Small intestine (tissue), 7 donors: Measurements from ENCODE around the gene CAPN14. TPM values are rescaled to one million over a fixed set of nuclear protein-coding genes. Genes with fewer than 3 reads are reported as not detected.

Experiments used
- DNase-seq, 2 donors: peaks; one replicate each; pipeline versions ENCODE4 v3.0.0 to v3.0.0-alpha.2; 2013
- FAIRE-seq: peaks from 2 replicates; lab custom pipeline; 2012; peaks lifted over from hg19 to GRCh38; lab: Jason Lieb, UNC
- H3K27ac ChIP-seq, 3 donors: one replicate each; pipeline ENCODE4 v1.5.1; 2013; ENCODE audit warnings: low read length in 2 of 3, mild to moderate bottlenecking in 2 of 3, control low read depth in 1 of 3, inconsistent platforms in 1 of 3, low read depth in 1 of 3, moderate library complexity in 1 of 3
- H3K27me3 ChIP-seq, 3 donors: one replicate each; pipeline ENCODE4 v1.6.1; 2013; ENCODE audit warnings: low read length in 3 of 3, inconsistent platforms in 1 of 3; ENCODE audit not compliant: control insufficient read depth in 3 of 3, insufficient read depth in 3 of 3
- H3K36me3 ChIP-seq, 3 donors: one replicate each; pipeline ENCODE4 v1.6.1; 2013; ENCODE audit warnings: low read length in 3 of 3, inconsistent platforms in 1 of 3, low read depth in 1 of 3, mild to moderate bottlenecking in 1 of 3, moderate library complexity in 1 of 3; ENCODE audit not compliant: control insufficient read depth in 3 of 3, insufficient read depth in 2 of 3
- H3K4me1 ChIP-seq, 3 donors: one replicate each; pipeline ENCODE4 v1.6.1; 2013; ENCODE audit warnings: low read length in 2 of 3, inconsistent platforms in 1 of 3, low read depth in 1 of 3, mild to moderate bottlenecking in 1 of 3, moderate library complexity in 1 of 3; ENCODE audit not compliant: control insufficient read depth in 3 of 3, insufficient read depth in 2 of 3
- H3K4me3 ChIP-seq, 3 donors: one replicate each; pipeline ENCODE4 v1.5.1; 2013; ENCODE audit warnings: low read length in 3 of 3, control low read depth in 1 of 3, inconsistent platforms in 1 of 3, low read depth in 1 of 3, mild to moderate bottlenecking in 1 of 3, moderate library complexity in 1 of 3
- H3K9me3 ChIP-seq, 2 donors: one replicate each; pipeline ENCODE4 v1.6.1; 2013; ENCODE audit warnings: low read depth in 1 of 2, low read length in 1 of 2; ENCODE audit not compliant: control insufficient read depth in 2 of 2, insufficient read depth in 1 of 2
- WGBS, 3 donors: extraction: QIAGEN DNeasy Blood & Tissue Kit; methylation state at CpG; one replicate each; pipeline ENCODE4 v1.1.7; 2013; 5-methylcytosine and 5-hydroxymethylcytosine counted together
- polyA plus RNA-seq, 4 donors: library from polyadenylated mRNA; stranded (reverse) in 3 of 4; unstranded in 1 of 4; fragments of 200-250 nt in 3 of 4; fragments of 120-200 nt in 1 of 4; gene quantifications; one replicate each; pipeline versions ENCODE4 v1.2.1 to v1.2.3, GENCODE V29; 2013
- donor health status: healthy with polysubstance abuse.
- donor health status: control.
- donor health status: control.
- donor health status: Bipolar disorder and iron deficiency.
- donor health status: healthy.

Gene CAPN14
- polyA plus RNA-seq, 4 donors = 0.06 to 0.15 TPM; not detected in 2

- H3K27ac ChIP-seq = no peak overlapping the region
- 92 to 100% (median 95%) methylated on average over 1 of the region's 1 CpG for WGBS, 3 donors
Measured at GRCh38 chr2:31233231-31233630, 15.9 kb upstream of the CAPN14 start.

GRCh38 chr2:31232586-31232985 is 15.3 kb upstream of the CAPN14 start:
- WGBS, 3 donors = 69 to 82% (median 72%) methylated on average over 4 of the region's 4 CpGs

More at GRCh38 chr2:31233231-31233630, 15.9 kb upstream of the CAPN14 start:
- Histone ChIP-seq H3K27me3 (peaks cover 0 to 24% (median 0%) of the 10 kb centered on the region in 3 donors), H3K4me1 (peaks cover 0 to 4% (median 0%) of the 10 kb centered on the region in 3 donors), H3K36me3 (no peaks in the 10 kb centered on the region), H3K9me3 (no peaks in the 10 kb centered on the region), H3K4me3 (no peak overlapping the region)
- FAIRE-seq (no peak), DNase-seq (no peak)

GRCh38 chr2:31231571-31232302 is 14.4 kb upstream of the CAPN14 start:
- WGBS, 3 donors = 74 to 81% (median 77%) methylated on average over 15 of the region's 15 CpGs
- FAIRE-seq = no peak

More at GRCh38 chr2:31232586-31232985, 15.3 kb upstream of the CAPN14 start:
- H3K4me1 ChIP-seq = peaks cover 0 to 4% (median 0%) of the 10 kb centered on the region in 3 donors
- DNase-seq (no peak), FAIRE-seq (no peak)
- H3K4me3 ChIP-seq = no peak overlapping the region
- peaks cover 0 to 28% (median 0%) of the 10 kb centered on the region in 3 donors for H3K27me3 ChIP-seq
- H3K27ac ChIP-seq = no peak overlapping the region
- H3K9me3 ChIP-seq = no peaks in the 10 kb centered on the region
- H3K36me3 ChIP-seq = no peaks in the 10 kb centered on the region

GRCh38 chr2:31230751-31231150 is 13.4 kb upstream of the CAPN14 start:
- Histone ChIP-seq H3K27me3 (peaks cover 0 to 28% (median 0%) of the 10 kb centered on the region in 3 donors), H3K27ac (no peak overlapping the region), H3K4me3 (no peak overlapping the region), H3K4me1 (peaks cover 0 to 4% (median 0%) of the 10 kb centered on the region in 3 donors), H3K9me3 (no peaks in the 10 kb centered on the region), H3K36me3 (no peaks in the 10 kb centered on the region)
- 75 to 90% (median 87%) methylated on average over 3 of the region's 3 CpGs for WGBS, 3 donors
- no peak for DNase-seq
- no peak for FAIRE-seq

More at GRCh38 chr2:31231571-31232302, 14.4 kb upstream of the CAPN14 start:
- Histone ChIP-seq H3K27me3 (peaks cover 0 to 28% (median 0%) of the 10 kb centered on the region in 3 donors), H3K27ac (no peak overlapping the region), H3K36me3 (no peaks in the 10 kb centered on the region), H3K4me1 (peaks cover 0 to 4% (median 0%) of the 10 kb centered on the region in 3 donors), H3K9me3 (no peaks in the 10 kb centered on the region), H3K4me3 (no peak overlapping the region)
- no peak for DNase-seq

GRCh38 chr2:31228717-31229116 is 11.4 kb upstream of the CAPN14 start:
- Histone ChIP-seq H3K4me3 (no peak overlapping the region), H3K27me3 (peaks cover 0 to 17% (median 0%) of the 10 kb centered on the region in 3 donors), H3K36me3 (no peaks in the 10 kb centered on the region), H3K4me1 (no peaks in the 10 kb centered on the region), H3K27ac (no peak overlapping the region), H3K9me3 (no peaks in the 10 kb centered on the region)
- WGBS, 3 donors = 54 to 85% (median 64%) methylated on average over 3 of the region's 3 CpGs
- DNase-seq (no peak), FAIRE-seq (no peak)

- DNase-seq (no peak), FAIRE-seq (no peak)
- 77 to 85% (median 84%) methylated on average over 10 of the region's 10 CpGs for WGBS, 3 donors
- Histone ChIP-seq H3K9me3 (no peaks in the 10 kb centered on the region), H3K4me1 (no peaks in the 10 kb centered on the region), H3K36me3 (no peaks in the 10 kb centered on the region), H3K27ac (no peak overlapping the region), H3K4me3 (no peak overlapping the region), H3K27me3 (peaks cover 0 to 13% (median 0%) of the 10 kb centered on the region in 3 donors)
Measured at GRCh38 chr2:31227711-31228125, 10.4 kb upstream of the CAPN14 start.

DNA sequence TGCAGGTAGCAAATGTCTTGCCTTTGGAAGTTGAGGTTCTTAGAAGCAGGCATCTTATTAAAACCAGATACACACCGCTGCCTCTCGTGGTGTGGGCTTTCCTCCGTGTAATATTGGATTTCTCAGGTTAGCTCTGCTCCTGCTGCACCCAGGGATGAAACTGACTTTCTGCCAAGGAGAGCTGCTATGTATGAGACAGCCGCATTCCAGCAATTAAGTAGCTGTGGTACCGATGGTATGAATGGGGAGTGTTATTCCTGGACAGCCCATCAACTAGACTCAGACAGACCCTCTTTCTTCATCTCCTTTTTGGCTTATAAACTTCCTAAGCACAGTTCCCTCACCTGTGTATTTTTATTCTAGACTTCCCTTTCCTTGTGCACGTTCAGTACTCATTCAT is 9.8 kb upstream of the CAPN14 start:
- no peak overlapping the region for H3K27ac ChIP-seq
- H3K4me1 ChIP-seq = no peaks in the 10 kb centered on the region
- DNase-seq = no peak
- H3K4me3 ChIP-seq = no peak overlapping the region
- peaks cover 0 to 11% (median 0%) of the 10 kb centered on the region in 3 donors for H3K27me3 ChIP-seq
- H3K9me3 ChIP-seq = no peaks in the 10 kb centered on the region
- no peaks in the 10 kb centered on the region for H3K36me3 ChIP-seq
- FAIRE-seq = no peak
- 64 to 74% (median 73%) methylated on average over 6 of the region's 6 CpGs for WGBS, 3 donors

DNA sequence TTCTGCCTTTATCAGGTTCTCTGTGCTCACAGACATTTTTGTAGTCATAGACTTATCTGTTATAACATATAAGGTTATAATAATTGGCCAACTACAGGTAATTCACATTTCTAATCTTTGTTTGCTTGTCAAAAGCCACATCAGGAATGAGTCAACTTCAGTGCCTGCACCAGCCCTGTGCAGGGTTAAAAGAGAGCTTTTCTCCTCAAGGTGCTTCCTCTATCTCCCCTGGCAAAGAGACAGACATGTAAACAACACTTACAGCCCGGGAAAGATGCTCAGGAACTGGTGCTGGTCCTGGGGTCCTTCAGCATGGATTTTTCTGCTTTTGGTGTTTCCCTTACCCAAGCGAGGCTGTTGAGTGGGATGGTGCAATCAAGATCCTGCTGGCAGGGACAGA is 9.0 kb upstream of the CAPN14 start:
- Histone ChIP-seq H3K27ac (no peak overlapping the region), H3K4me1 (no peaks in the 10 kb centered on the region), H3K27me3 (peaks cover 0 to 11% (median 0%) of the 10 kb centered on the region in 3 donors), H3K9me3 (no peaks in the 10 kb centered on the region), H3K36me3 (no peaks in the 10 kb centered on the region), H3K4me3 (no peak overlapping the region)
- FAIRE-seq (no peak), DNase-seq (no peak)
- WGBS, 3 donors = 10 to 35% (median 16%) methylated on average over 2 of the region's 2 CpGs
